HUES48 (cell line): ENCODE measurements around the gene RMI1.

Experiments
- H3K27ac ChIP-seq: one replicate; pipeline ENCODE4 v1.7.0; 2013; ENCODE audit warnings: low read depth, low read length, inconsistent platforms
- H3K27me3 ChIP-seq: 2 replicates; pipeline ENCODE4 v1.6.1; 2013; ENCODE audit warnings: mild to moderate bottlenecking, low read length; ENCODE audit not compliant: control insufficient read depth, insufficient read depth
- H3K36me3 ChIP-seq: 2 replicates; pipeline ENCODE4 v1.6.1; 2013; ENCODE audit warnings: low read length; ENCODE audit not compliant: control insufficient read depth, insufficient read depth
- H3K4me1 ChIP-seq: 2 replicates; pipeline ENCODE4 v1.6.1; 2013; ENCODE audit warnings: mild to moderate bottlenecking, low read length; ENCODE audit not compliant: control insufficient read depth, insufficient read depth
- H3K4me3 ChIP-seq: 2 replicates; pipeline ENCODE4 v1.5.1; 2013; ENCODE audit warnings: mild to moderate bottlenecking, low read depth, low read length
- H3K9ac ChIP-seq: 2 replicates; pipeline ENCODE4 v1.6.1; 2013; ENCODE audit warnings: mild to moderate bottlenecking, low read depth, low read length, moderate library complexity
- H3K9me3 ChIP-seq: 2 replicates; pipeline ENCODE4 v1.6.1; 2013; ENCODE audit warnings: low read length; ENCODE audit not compliant: control insufficient read depth, insufficient read depth

RMI1 gene

GRCh38 chr9:83980395-83981125 lies at the start of gene RMI1:
Gene RMI1 (plus strand): TSS chr9:83980805. CDS start chr9:84000987, 20,182 bp downstream.
- Histone ChIP-seq H3K36me3 (peaks cover 34% of the 10 kb centered on the region), H3K4me1 (peaks cover 19% of the 10 kb centered on the region; the same call in 1 of the 2 replicates), H3K9ac (peak within 1 kb of the TSS; percentile 100), H3K27me3 (no peaks in the 10 kb centered on the region), H3K4me3 (peak within 1 kb of the TSS; percentile 98), H3K9me3 (no peaks in the 10 kb centered on the region), H3K27ac (peak within 1 kb of the TSS; percentile 99)

GRCh38 chr9:83930881-83931280 lies 49.7 kb upstream of the RMI1 start:
- Histone ChIP-seq H3K9me3 (no peaks in the 10 kb centered on the region), H3K9ac (no peak overlapping the region), H3K4me3 (no peak overlapping the region), H3K36me3 (no peaks in the 10 kb centered on the region), H3K4me1 (peaks cover 8% of the 10 kb centered on the region), H3K27ac (no peak overlapping the region), H3K27me3 (no peaks in the 10 kb centered on the region)

- H3K36me3 ChIP-seq: no peaks in the 10 kb centered on the region
- H3K4me3 ChIP-seq: no peak overlapping the region
- H3K27me3 ChIP-seq: no peaks in the 10 kb centered on the region
- no peaks in the 10 kb centered on the region for H3K9me3 ChIP-seq
- no peak overlapping the region for H3K27ac ChIP-seq
- H3K9ac ChIP-seq: no peak overlapping the region
- H3K4me1 ChIP-seq: peaks cover 8% of the 10 kb centered on the region
Measured at GRCh38 chr9:83932011-83932410, 48.6 kb upstream of the RMI1 start.

- Histone ChIP-seq H3K9me3 (no peaks in the 10 kb centered on the region), H3K36me3 (no peaks in the 10 kb centered on the region), H3K27ac (no peak overlapping the region), H3K27me3 (no peaks in the 10 kb centered on the region), H3K4me1 (peaks cover 8% of the 10 kb centered on the region), H3K4me3 (no peak overlapping the region), H3K9ac (no peak overlapping the region)
Measured at GRCh38 chr9:83932851-83933250, 47.8 kb upstream of the RMI1 start.

GRCh38 chr9:83933790-83934189 lies 46.8 kb upstream of the RMI1 start:
- no peaks in the 10 kb centered on the region for H3K9me3 ChIP-seq
- no peaks in the 10 kb centered on the region for H3K36me3 ChIP-seq
- H3K4me1 ChIP-seq: peaks cover 8% of the 10 kb centered on the region
- no peaks in the 10 kb centered on the region for H3K27me3 ChIP-seq
- no peak overlapping the region for H3K27ac ChIP-seq
- no peak overlapping the region for H3K4me3 ChIP-seq
- no peak overlapping the region for H3K9ac ChIP-seq

- Histone ChIP-seq H3K9ac (no peak overlapping the region), H3K27me3 (no peaks in the 10 kb centered on the region), H3K4me3 (no peak overlapping the region), H3K9me3 (no peaks in the 10 kb centered on the region), H3K4me1 (peaks cover 8% of the 10 kb centered on the region), H3K36me3 (no peaks in the 10 kb centered on the region), H3K27ac (no peak overlapping the region)
Measured at GRCh38 chr9:83934569-83935275, 45.9 kb upstream of the RMI1 start.

- peaks cover 8% of the 10 kb centered on the region for H3K4me1 ChIP-seq
- no peak overlapping the region for H3K9ac ChIP-seq
- no peak overlapping the region for H3K4me3 ChIP-seq
- H3K36me3 ChIP-seq: no peaks in the 10 kb centered on the region
- no peak overlapping the region for H3K27ac ChIP-seq
- no peaks in the 10 kb centered on the region for H3K27me3 ChIP-seq
- H3K9me3 ChIP-seq: no peaks in the 10 kb centered on the region
Measured at GRCh38 chr9:83935276-83935935, 45.2 kb upstream of the RMI1 start.

- Histone ChIP-seq H3K9me3 (no peaks in the 10 kb centered on the region), H3K36me3 (no peaks in the 10 kb centered on the region), H3K9ac (no peak overlapping the region), H3K27ac (no peak overlapping the region), H3K4me1 (peaks cover 8% of the 10 kb centered on the region), H3K27me3 (no peaks in the 10 kb centered on the region), H3K4me3 (no peak overlapping the region)
Measured at GRCh38 chr9:83936523-83936922, 44.1 kb upstream of the RMI1 start.

GRCh38 chr9:83937861-83938455 lies 42.6 kb upstream of the RMI1 start:
- peaks cover 8% of the 10 kb centered on the region for H3K4me1 ChIP-seq

GRCh38 chr9:83940590-83941303 lies 39.9 kb upstream of the RMI1 start:
- Histone ChIP-seq H3K36me3 (peaks cover 19% of the 10 kb centered on the region; the same call in 1 of the 2 replicates), H3K4me3 (no peak overlapping the region), H3K27me3 (no peaks in the 10 kb centered on the region), H3K9me3 (no peaks in the 10 kb centered on the region), H3K27ac (no peak overlapping the region), H3K9ac (no peak overlapping the region), H3K4me1 (no peaks in the 10 kb centered on the region)

More at GRCh38 chr9:83937861-83938455, 42.6 kb upstream of the RMI1 start:
- Histone ChIP-seq H3K4me3 (no peak overlapping the region), H3K27me3 (no peaks in the 10 kb centered on the region), H3K9me3 (no peaks in the 10 kb centered on the region), H3K27ac (no peak overlapping the region), H3K9ac (no peak overlapping the region), H3K36me3 (peaks cover 11% of the 10 kb centered on the region; the same call in 1 of the 2 replicates)
